Caco-2 (cell line): ENCODE results near the gene GBA3. TPM values are rescaled to one million over a fixed set of nuclear protein-coding genes. Genes with fewer than 3 reads are reported as not detected.

Source experiments
- BruUV-seq: library from RNA; stranded (reverse); fragments of 400-500 nt; replicated peaks from 2 replicates; lab custom pipeline; 2021; lab: Mats Ljungman, UMichigan
- CTCF ChIA-PET: fragments of 300-600 bp; sonication (Branson Sonifier 250); formaldehyde crosslinking; loops from one replicate; lab custom pipeline; 2022; ENCODE audit warnings: antibody characterized with exemption; lab: Charles Lee
- POLR2A ChIA-PET: fragments of 300-600 bp; sonication (Branson Sonifier 250); formaldehyde crosslinking; loops from one replicate; lab custom pipeline; 2022; ENCODE audit warnings: antibody characterized with exemption; lab: Charles Lee
- DNase-seq, 2 experiments: peaks; one replicate each; pipeline versions ENCODE4 v3.0.0 to v3.0.0-alpha.2; 2020 to 2022
- H3K27me3 ChIP-seq: replicated peaks from 2 replicates; pipeline ENCODE4 v1.6.0; 2011; ENCODE audit warnings: low read length; ENCODE audit not compliant: control insufficient read depth, insufficient read depth
- H3K36me3 ChIP-seq: 2 replicates; pipeline ENCODE4 v1.5.1; 2011; ENCODE audit warnings: low read length; ENCODE audit not compliant: control insufficient read depth, insufficient read depth
- H3K4me1 ChIP-seq: fragments of 250-450 bp; sonication (Bioruptor Pico); 2 replicates; pipeline ENCODE4 v1.5.1; 2020; ENCODE audit warnings: mild to moderate bottlenecking
- H3K4me3 ChIP-seq: 2 replicates; pipeline ENCODE4 v1.5.1; 2011; ENCODE audit warnings: low read depth, mild to moderate bottlenecking, control low read depth, low read length
- H3K9me3 ChIP-seq: fragments of 250-450 bp; sonication (Bioruptor Pico); 2 replicates; pipeline ENCODE4 v1.5.1; 2020; ENCODE audit warnings: mild to moderate bottlenecking, moderate library complexity
- H3K27ac Mint-ChIP-seq: one replicate; pipeline ENCODE4 v1.8.0; 2022; ENCODE audit warnings: mixed read lengths; ENCODE audit not compliant: unreplicated experiment
- H3K27me3 Mint-ChIP-seq: one replicate; pipeline ENCODE4 v1.8.0; 2022; ENCODE audit warnings: mixed read lengths; ENCODE audit not compliant: insufficient read depth, unreplicated experiment
- H3K36me3 Mint-ChIP-seq: one replicate; pipeline ENCODE4 v1.8.0; 2022; ENCODE audit warnings: mild to moderate bottlenecking, mixed read lengths; ENCODE audit not compliant: insufficient read depth, unreplicated experiment
- H3K4me1 Mint-ChIP-seq: one replicate; pipeline ENCODE4 v1.8.0; 2022; ENCODE audit warnings: low read depth, mixed read lengths; ENCODE audit not compliant: unreplicated experiment
- H3K4me3 Mint-ChIP-seq: one replicate; pipeline ENCODE4 v1.8.0; 2022; ENCODE audit warnings: mild to moderate bottlenecking, moderate library complexity, mixed read lengths; ENCODE audit not compliant: unreplicated experiment
- H3K9me3 Mint-ChIP-seq: one replicate; pipeline ENCODE4 v1.8.0; 2022; ENCODE audit warnings: mixed read lengths; ENCODE audit not compliant: unreplicated experiment
- intact Hi-C: fragments of 100-400 bp; cut with micrococcal nuclease; formaldehyde crosslinking; loops from one replicate; pipeline ENCODE4 v1.10.0; 2022; ENCODE audit not compliant: unreplicated experiment
- total RNA-seq: library from RNA; stranded (reverse); gene quantifications from 2 replicates; pipeline ENCODE4 v1.2.3, GENCODE V29; 2022
- TF ChIP-seq, protein P1 (sequence below), 2 experiments: fragments of 200-600 bp in 1 of 2; IDR thresholded peaks; 1 replicate in 1 of 2; 2 replicates in 1 of 2; pipeline versions ENCODE4 v1.5.1 to v1.8.0; 2011 to 2022; ENCODE audit warnings: antibody characterized with exemption in 1 of 2, control low read depth in 1 of 2, inconsistent platforms in 1 of 2, low read depth in 1 of 2, low read length in 1 of 2, mild to moderate bottlenecking in 1 of 2, moderate library complexity in 1 of 2; ENCODE audit not compliant: insufficient read depth in 1 of 2, severe bottlenecking in 1 of 2, unreplicated experiment in 1 of 2

GBA3 gene
- total RNA-seq, 1 experiment from 2014 or later: 0.25 TPM

DNA sequence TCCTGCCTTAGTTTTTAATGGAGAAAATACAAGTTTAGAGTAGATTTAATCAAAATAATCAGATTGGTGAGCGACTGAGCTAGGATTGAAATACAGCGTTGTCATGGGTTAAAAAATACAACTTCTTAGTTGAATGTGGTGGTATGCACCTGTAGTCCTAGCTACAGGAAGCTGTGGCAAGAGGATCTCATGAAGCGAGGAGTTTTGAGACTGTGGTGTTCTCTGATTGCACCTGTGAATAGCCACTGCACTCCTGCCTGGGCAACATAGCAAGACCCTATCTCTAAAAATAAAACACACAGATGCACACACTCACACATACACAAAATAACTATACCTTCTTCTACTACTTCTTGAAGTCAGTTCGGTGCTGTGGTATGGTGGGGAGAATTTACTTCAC is 19.8 kb upstream of the GBA3 start:
- Mint-ChIP-seq H3K27me3 (peaks cover 4% of the 10 kb centered on the region), H3K4me1 (peaks cover 12% of the 10 kb centered on the region), H3K4me3 (no peak overlapping the region), H3K27ac (no peak overlapping the region), H3K36me3 (no peaks in the 10 kb centered on the region), H3K9me3 (no peaks in the 10 kb centered on the region)
- TF ChIP-seq, protein P1, sequence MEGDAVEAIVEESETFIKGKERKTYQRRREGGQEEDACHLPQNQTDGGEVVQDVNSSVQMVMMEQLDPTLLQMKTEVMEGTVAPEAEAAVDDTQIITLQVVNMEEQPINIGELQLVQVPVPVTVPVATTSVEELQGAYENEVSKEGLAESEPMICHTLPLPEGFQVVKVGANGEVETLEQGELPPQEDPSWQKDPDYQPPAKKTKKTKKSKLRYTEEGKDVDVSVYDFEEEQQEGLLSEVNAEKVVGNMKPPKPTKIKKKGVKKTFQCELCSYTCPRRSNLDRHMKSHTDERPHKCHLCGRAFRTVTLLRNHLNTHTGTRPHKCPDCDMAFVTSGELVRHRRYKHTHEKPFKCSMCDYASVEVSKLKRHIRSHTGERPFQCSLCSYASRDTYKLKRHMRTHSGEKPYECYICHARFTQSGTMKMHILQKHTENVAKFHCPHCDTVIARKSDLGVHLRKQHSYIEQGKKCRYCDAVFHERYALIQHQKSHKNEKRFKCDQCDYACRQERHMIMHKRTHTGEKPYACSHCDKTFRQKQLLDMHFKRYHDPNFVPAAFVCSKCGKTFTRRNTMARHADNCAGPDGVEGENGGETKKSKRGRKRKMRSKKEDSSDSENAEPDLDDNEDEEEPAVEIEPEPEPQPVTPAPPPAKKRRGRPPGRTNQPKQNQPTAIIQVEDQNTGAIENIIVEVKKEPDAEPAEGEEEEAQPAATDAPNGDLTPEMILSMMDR (IDR thresholded peaks at IDR 0.05; ENCODE audit: insufficient read depth in 1 of 2, low read depth in 1 of 2, low read length in 1 of 2, severe bottlenecking in 1 of 2, unreplicated experiment in 1 of 2): no peak
- H3K27me3 ChIP-seq: no peaks in the 10 kb centered on the region
- H3K36me3 ChIP-seq: no peaks in the 10 kb centered on the region
- peaks cover 5% of the 10 kb centered on the region; the same call in 1 of the 2 replicates for H3K4me1 ChIP-seq
- ChIA-PET CTCF (no interaction called here), POLR2A (no interaction called here)
- no peak overlapping the region for H3K4me3 ChIP-seq
- no peak for DNase-seq
- intact Hi-C loops: no loop called here
- BruUV-seq: no TSS peak
- no peaks in the 10 kb centered on the region for H3K9me3 ChIP-seq

DNA sequence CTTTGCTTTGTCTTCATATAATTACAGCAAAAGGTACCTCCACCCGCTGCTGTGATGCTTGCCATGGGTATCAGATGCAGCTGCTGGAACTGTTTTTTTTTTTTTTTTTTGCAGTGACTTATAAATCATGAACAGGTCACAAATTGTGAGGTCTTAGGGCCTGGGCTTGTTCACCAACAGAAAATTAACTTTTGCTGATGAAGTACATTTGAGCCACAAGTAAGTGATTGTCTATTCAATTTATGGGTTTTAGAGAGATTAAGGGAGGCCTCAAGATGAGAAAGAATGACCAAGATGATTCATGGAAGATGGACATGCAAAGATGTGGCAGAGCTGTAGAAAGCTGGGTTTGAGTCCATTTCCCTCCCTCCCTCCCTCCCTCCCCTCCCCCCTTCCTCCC is 18.0 kb upstream of the GBA3 start:
- no peak overlapping the region for H3K27ac Mint-ChIP-seq
- no TSS peak for BruUV-seq
- no peaks in the 10 kb centered on the region for H3K36me3 ChIP-seq
- TF ChIP-seq, protein P1 (IDR thresholded peaks at IDR 0.05; ENCODE audit: insufficient read depth in 1 of 2, low read depth in 1 of 2, low read length in 1 of 2, severe bottlenecking in 1 of 2, unreplicated experiment in 1 of 2): no peak
- no peaks in the 10 kb centered on the region for H3K27me3 ChIP-seq
- intact Hi-C loops: no loop called here
- ChIA-PET POLR2A (no interaction called here), CTCF (no interaction called here)
- no peak for DNase-seq
- peaks cover 13% of the 10 kb centered on the region for H3K4me1 ChIP-seq
- peaks cover 4% of the 10 kb centered on the region for H3K27me3 Mint-ChIP-seq
- H3K4me3 Mint-ChIP-seq: no peak overlapping the region
- no peak overlapping the region for H3K4me3 ChIP-seq
- no peaks in the 10 kb centered on the region for H3K9me3 Mint-ChIP-seq
- no peaks in the 10 kb centered on the region for H3K9me3 ChIP-seq
- H3K4me1 Mint-ChIP-seq: peaks cover 23% of the 10 kb centered on the region
- H3K36me3 Mint-ChIP-seq: peaks cover 6% of the 10 kb centered on the region

GRCh38 chr4:22676063-22676462 is 16.7 kb upstream of the GBA3 start:
- intact Hi-C loops: no loop called here
- CTCF ChIA-PET: no interaction called here
- Histone ChIP-seq H3K9me3 (no peaks in the 10 kb centered on the region), H3K36me3 (no peaks in the 10 kb centered on the region), H3K4me3 (no peak overlapping the region), H3K27me3 (no peaks in the 10 kb centered on the region), H3K4me1 (peaks cover 13% of the 10 kb centered on the region)
- Mint-ChIP-seq H3K4me3 (no peak overlapping the region), H3K27ac (no peak overlapping the region), H3K4me1 (peaks cover 23% of the 10 kb centered on the region), H3K27me3 (peaks cover 4% of the 10 kb centered on the region), H3K36me3 (peaks cover 6% of the 10 kb centered on the region), H3K9me3 (no peaks in the 10 kb centered on the region)
- POLR2A ChIA-PET: no interaction called here
- no TSS peak for BruUV-seq
- TF ChIP-seq, protein P1 (IDR thresholded peaks at IDR 0.05; ENCODE audit: insufficient read depth in 1 of 2, low read depth in 1 of 2, low read length in 1 of 2, severe bottlenecking in 1 of 2, unreplicated experiment in 1 of 2): no peak
- DNase-seq: no peak
